ELF-1 (cell line): ENCODE data around the gene CEACAM3.

Experiments used
- DNase-seq: peaks from one replicate; pipeline ENCODE4 v3.0.0-alpha.2; 2016; ENCODE audit warnings: low read depth, low spot score

CEACAM3 gene

GRCh38 chr19:41844601-41845000 lies 48.2 kb downstream of the CEACAM3 start, which contains the start of gene LYPD4:
LYPD4 (minus strand) TSS chr19:41844683; CDS start chr19:41839285, 5,398 bp downstream.
- DNase-seq = peak; percentile 30

GRCh38 chr19:41845001-41845050 lies 48.4 kb downstream of the CEACAM3 start, which contains the start of gene DMRTC2:
DMRTC2 (plus strand) TSS chr19:41845042; CDS start chr19:41847429, 2,387 bp downstream.
- no peak for DNase-seq

GRCh38 chr19:41845051-41845590 lies 48.7 kb downstream of the CEACAM3 start:
- no peak for DNase-seq

DNA sequence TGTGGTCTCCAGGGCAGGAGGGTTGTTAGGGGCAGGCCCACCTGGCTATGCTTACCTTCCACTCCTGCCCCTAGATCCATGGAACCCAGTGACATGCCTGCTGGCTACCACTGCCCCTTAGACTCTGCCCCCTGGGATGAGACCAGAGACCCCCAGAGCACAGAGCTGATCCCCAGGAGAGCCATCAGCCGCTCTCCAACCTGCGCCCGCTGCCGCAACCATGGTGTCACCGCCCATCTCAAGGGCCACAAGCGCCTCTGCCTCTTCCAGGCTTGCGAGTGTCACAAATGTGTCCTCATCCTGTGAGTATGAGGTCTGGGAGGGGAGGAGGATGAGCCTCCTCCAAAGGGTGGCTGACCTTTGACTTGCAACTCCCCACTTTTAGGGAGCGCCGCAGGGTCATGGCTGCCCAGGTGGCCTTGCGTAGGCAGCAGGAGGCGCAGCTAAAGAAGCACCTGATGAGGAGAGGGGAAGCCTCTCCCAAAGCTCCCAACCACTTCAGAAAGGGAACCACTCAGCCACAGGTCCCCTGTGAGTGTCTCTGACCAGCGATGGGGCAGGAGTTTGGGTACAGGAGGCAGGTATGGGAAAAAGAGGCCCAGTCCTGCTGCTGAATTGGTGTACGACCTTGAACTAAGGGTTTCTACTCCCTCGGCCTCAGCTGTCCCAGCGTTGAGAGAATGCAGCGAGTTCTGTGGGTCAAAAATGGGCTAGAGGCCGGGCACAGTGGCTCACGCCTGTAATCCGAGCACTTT lies 51.1 kb downstream of the CEACAM3 start:
- no peak for DNase-seq

- DNase-seq = no peak
These were observed 52.3 kb downstream of the CEACAM3 start for GRCh38 chr19:41848666-41849065.

- DNase-seq = no peak
These were observed 52.7 kb downstream of the CEACAM3 start for GRCh38 chr19:41849067-41849466.

GRCh38 chr19:41850381-41850780 lies 54.0 kb downstream of the CEACAM3 start:
- DNase-seq = no peak

DNA sequence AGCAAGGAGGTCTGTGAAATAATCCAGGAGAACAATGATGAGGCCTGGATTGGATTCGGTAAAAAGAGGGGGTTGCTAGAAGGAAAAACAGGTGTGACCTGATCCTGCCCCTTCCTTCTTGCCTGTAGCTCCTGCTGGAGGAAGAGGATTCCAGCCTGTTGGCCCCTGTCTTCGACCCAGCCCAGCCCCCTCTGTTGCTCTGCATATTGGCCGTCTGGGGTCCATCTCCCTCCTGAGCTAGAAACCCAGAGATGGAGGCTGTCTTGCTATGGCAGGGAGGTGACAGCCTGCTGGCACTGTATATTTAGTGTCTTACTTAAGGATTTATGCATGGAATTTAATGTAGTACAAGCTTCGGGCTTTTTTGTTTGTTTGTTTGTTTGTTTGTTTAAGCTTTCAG lies 55.1 kb downstream of the CEACAM3 start:
- DNase-seq = no peak

GRCh38 chr19:41853344-41853743 lies 57.0 kb downstream of the CEACAM3 start:
- DNase-seq = no peak

- DNase-seq = no peak
These were observed 57.4 kb downstream of the CEACAM3 start for GRCh38 chr19:41853768-41854167.

- DNase-seq = no peak
These were observed 62.8 kb downstream of the CEACAM3 start for GRCh38 chr19:41859213-41859617.

DNA sequence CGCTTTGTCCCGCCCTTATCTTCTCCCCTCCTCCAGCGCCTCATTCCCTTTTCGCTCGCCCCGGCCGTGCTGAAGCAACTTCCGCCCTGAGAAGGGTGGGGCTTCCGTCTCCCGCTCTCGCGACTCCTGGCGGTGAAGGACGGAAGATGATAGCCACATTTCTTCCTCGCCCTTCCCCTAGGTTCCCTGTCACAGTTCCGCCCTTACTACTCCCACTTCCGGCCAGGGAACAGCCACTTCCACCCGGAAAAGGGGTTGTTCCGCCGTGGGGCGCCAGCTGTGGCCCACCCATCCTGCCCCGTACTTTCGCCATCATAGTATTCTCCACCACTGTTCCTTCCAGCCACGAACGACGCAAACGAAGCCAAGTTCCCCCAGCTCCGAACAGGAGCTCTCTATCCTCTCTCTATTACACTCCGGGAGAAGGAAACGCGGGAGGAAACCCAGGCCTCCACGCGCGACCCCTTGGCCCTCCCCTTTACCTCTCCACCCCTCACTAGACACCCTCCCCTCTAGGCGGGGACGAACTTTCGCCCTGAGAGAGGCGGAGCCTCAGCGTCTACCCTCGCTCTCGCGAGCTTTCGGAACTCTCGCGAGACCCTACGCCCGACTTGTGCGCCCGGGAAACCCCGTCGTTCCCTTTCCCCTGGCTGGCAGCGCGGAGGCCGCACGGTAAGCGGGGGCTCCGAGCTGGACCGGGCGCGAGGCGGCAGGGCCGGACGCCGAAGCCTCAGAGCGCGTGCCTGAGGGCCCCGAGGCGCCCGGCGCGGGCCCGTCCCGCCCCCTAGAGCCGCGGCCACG lies 63.4 kb downstream of the CEACAM3 start, which contains the start of gene RPS19:
RPS19 (plus strand) TSS at position 638 of the 801 bp plus-strand sequence. CDS start 520 bp downstream, outside the sequence.
- DNase-seq = peak; percentile 100

DNA sequence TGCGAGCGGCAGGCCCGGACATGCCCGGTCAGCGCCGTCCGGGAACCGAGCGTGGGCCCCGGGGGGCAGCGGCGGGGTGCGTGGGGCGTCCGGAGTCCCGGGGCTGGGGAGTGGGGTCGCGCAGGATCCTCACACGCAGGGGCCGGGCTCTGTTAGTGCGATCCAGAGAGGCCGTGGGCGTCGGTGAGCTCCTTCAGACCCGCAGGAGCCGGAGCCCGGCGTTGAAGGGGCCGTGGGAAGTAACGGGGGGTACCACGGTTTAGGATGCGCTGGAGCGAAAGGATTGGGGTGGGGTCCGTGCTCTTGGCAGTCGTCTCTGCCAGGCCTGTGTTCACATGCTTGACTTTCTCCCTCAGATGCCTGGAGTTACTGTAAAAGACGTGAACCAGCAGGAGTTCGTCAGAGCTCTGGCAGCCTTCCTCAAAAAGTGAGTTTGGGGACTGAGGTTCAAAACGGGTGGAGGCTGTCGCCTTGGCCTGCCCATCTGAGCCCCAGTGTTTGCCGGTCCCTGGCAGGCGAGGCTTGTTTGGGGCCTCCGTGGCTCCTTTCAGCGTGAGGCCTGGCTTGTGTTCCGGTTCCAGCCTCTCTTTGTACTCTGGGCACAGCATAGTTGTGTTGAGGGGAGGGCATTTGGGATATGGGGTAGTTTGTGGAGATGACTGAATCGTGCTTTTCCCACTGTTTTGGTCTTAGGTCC lies 64.2 kb downstream of the CEACAM3 start:
- DNase-seq = no peak
